SU-DHL-6 (cell line): ENCODE results near the gene ERH.

Experiments
- EZH2phosphoT487 ChIP-seq: fragments of 200-600 bp; sonication (generic), shearing (Covaris generic); conservative IDR thresholded peaks from 2 replicates; pipeline ENCODE4 v1.6.1; 2018; ENCODE audit warnings: mild to moderate bottlenecking, antibody characterized with exemption, low read length, moderate library complexity, mixed read lengths
- TF ChIP-seq, protein P1 (sequence below): fragments of 200-600 bp; sonication (generic); IDR thresholded peaks from one replicate; pipeline ENCODE4 v1.5.1; 2017; ENCODE audit warnings: antibody characterized with exemption, mild to moderate bottlenecking, low read length, moderate library complexity; ENCODE audit not compliant: insufficient read depth, poor library complexity, severe bottlenecking

DNA sequence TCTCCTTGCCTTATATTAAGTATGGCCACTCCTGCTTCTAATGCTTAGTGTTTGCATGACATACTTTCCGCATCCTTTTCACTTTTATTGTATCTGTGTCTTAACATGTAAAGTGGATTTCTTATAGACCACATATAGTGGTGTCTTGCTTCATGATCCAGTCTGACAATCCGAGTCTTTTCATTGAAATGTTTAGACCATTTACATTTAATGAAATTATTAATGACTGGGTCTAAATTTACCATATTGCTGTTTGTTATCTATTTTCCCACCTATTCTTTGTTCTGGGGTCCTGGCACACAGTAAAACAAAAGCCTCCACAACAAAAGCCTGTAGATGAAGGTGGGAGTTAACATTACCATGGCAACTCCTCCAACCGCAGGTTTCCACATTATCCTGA, 22.9 kb downstream of the ERH start:
- TF ChIP-seq, protein P1, sequence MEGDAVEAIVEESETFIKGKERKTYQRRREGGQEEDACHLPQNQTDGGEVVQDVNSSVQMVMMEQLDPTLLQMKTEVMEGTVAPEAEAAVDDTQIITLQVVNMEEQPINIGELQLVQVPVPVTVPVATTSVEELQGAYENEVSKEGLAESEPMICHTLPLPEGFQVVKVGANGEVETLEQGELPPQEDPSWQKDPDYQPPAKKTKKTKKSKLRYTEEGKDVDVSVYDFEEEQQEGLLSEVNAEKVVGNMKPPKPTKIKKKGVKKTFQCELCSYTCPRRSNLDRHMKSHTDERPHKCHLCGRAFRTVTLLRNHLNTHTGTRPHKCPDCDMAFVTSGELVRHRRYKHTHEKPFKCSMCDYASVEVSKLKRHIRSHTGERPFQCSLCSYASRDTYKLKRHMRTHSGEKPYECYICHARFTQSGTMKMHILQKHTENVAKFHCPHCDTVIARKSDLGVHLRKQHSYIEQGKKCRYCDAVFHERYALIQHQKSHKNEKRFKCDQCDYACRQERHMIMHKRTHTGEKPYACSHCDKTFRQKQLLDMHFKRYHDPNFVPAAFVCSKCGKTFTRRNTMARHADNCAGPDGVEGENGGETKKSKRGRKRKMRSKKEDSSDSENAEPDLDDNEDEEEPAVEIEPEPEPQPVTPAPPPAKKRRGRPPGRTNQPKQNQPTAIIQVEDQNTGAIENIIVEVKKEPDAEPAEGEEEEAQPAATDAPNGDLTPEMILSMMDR = no peak
- no peak for TF ChIP-seq EZH2phosphoT487
